HCT116 (cell line): ENCODE data around the gene TRIOBP.
A peak's percentile ranks its signal among the peaks of the same experiment; 100 is the strongest.

Experiments
- CEBPB ChIP-seq: IDR thresholded peaks from 2 replicates; pipeline ENCODE4 v1.6.1; 2012; ENCODE audit warnings: low read depth
- EZH2 ChIP-seq: fragments of 200-600 bp; sonication (generic); IDR thresholded peaks from 2 replicates; pipeline ENCODE4 v1.6.1; 2017; ENCODE audit warnings: antibody characterized with exemption, mixed run types
- EZH2phosphoT487 ChIP-seq: fragments of 200-600 bp; IDR thresholded peaks from 2 replicates; pipeline ENCODE4 v1.6.1; 2018; ENCODE audit warnings: antibody characterized with exemption, borderline replicate concordance
- POLR2A ChIP-seq: IDR thresholded peaks from 2 replicates; pipeline ENCODE4 v1.7.0; 2011; ENCODE audit warnings: borderline replicate concordance; ENCODE audit not compliant: insufficient read depth, insufficient read length; ENCODE audit errors: extremely low read depth
- RAD21 ChIP-seq: IDR thresholded peaks from 2 replicates; pipeline ENCODE4 v1.6.1; 2012; ENCODE audit warnings: low read depth, mild to moderate bottlenecking
- SRF ChIP-seq: IDR thresholded peaks from 2 replicates; pipeline ENCODE4 v1.6.1; 2012; ENCODE audit warnings: low read depth
- ZFX ChIP-seq: fragments of 450-650 bp; IDR thresholded peaks from 2 replicates; pipeline ENCODE4 v1.6.1; 2017
- ZNF274 ChIP-seq: fragments of 200-500 bp; sonication (Bioruptor generic); IDR thresholded peaks from 2 replicates; pipeline ENCODE4 v1.6.1; 2014; ENCODE audit warnings: mild to moderate bottlenecking, low read depth, low read length, inconsistent platforms
- TF ChIP-seq, protein P1 (sequence below), 3 experiments: fragments of 200-600 bp in 1 of 3; sonication (generic) in 1 of 3; IDR thresholded peaks in 2 of 3; conservative IDR thresholded peaks in 1 of 3; 2 replicates each; pipeline ENCODE4 v1.5.1; 2012 to 2017; ENCODE audit warnings: low read depth in 2 of 3, low read length in 2 of 3, antibody characterized with exemption in 1 of 3, borderline replicate concordance in 1 of 3, control low read depth in 1 of 3, mild to moderate bottlenecking in 1 of 3, mixed read lengths in 1 of 3, mixed run types in 1 of 3, moderate library complexity in 1 of 3; ENCODE audit not compliant: insufficient read depth in 1 of 3
- TF ChIP-seq, protein P2 (sequence below): IDR thresholded peaks from 2 replicates; pipeline ENCODE4 v1.6.1; 2012
- TF ChIP-seq, protein P3 (sequence below): IDR thresholded peaks from 2 replicates; pipeline ENCODE4 v1.6.1; 2012; ENCODE audit warnings: low read depth

DNA sequence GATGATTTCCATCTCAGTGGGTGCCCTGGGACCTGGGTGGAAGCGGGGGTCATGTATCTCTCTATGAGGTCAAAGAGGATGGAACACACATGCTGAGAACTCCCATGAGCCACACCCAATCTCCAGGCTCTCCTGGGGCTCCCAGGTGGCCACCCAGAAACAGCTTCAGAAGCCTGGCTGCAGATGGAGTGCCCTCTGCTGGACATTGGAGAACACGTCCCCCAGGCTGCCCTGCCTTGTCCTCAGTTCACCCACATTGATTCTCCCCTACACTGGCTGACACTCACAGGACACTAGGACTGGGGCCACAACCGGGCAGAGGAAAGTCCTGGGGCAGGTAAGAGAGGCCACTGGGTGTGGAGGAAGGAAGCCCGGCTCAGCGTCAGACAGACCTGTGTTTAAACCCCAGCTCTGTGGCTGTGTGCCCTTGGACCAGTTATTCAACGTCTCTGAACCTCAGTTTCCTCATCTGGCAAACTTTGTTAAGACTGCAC is 15.2 kb upstream of the TRIOBP start:
- TF ChIP-seq, protein P1, sequence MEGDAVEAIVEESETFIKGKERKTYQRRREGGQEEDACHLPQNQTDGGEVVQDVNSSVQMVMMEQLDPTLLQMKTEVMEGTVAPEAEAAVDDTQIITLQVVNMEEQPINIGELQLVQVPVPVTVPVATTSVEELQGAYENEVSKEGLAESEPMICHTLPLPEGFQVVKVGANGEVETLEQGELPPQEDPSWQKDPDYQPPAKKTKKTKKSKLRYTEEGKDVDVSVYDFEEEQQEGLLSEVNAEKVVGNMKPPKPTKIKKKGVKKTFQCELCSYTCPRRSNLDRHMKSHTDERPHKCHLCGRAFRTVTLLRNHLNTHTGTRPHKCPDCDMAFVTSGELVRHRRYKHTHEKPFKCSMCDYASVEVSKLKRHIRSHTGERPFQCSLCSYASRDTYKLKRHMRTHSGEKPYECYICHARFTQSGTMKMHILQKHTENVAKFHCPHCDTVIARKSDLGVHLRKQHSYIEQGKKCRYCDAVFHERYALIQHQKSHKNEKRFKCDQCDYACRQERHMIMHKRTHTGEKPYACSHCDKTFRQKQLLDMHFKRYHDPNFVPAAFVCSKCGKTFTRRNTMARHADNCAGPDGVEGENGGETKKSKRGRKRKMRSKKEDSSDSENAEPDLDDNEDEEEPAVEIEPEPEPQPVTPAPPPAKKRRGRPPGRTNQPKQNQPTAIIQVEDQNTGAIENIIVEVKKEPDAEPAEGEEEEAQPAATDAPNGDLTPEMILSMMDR (IDR thresholded peaks at IDR 0.05 in 2 of 3, conservative IDR thresholded peaks at IDR 0.05 in 1 of 3; ENCODE audit: borderline replicate concordance in 1 of 3, insufficient read depth in 1 of 3, low read depth in 2 of 3, low read length in 2 of 3) = peak in 2 of 3 experiments; percentile 92 to 96; a peak in 4 of 6 replicates
- TF ChIP-seq ZNF274 = no peak
- TF ChIP-seq POLR2A = no peak
- no peak for TF ChIP-seq SRF
- TF ChIP-seq EZH2 = no peak
- TF ChIP-seq CEBPB = no peak
- TF ChIP-seq, protein P2, sequence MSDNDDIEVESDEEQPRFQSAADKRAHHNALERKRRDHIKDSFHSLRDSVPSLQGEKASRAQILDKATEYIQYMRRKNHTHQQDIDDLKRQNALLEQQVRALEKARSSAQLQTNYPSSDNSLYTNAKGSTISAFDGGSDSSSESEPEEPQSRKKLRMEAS = no peak
- TF ChIP-seq RAD21 = no peak
- no peak for TF ChIP-seq EZH2phosphoT487
- no peak for TF ChIP-seq ZFX
- TF ChIP-seq, protein P3, sequence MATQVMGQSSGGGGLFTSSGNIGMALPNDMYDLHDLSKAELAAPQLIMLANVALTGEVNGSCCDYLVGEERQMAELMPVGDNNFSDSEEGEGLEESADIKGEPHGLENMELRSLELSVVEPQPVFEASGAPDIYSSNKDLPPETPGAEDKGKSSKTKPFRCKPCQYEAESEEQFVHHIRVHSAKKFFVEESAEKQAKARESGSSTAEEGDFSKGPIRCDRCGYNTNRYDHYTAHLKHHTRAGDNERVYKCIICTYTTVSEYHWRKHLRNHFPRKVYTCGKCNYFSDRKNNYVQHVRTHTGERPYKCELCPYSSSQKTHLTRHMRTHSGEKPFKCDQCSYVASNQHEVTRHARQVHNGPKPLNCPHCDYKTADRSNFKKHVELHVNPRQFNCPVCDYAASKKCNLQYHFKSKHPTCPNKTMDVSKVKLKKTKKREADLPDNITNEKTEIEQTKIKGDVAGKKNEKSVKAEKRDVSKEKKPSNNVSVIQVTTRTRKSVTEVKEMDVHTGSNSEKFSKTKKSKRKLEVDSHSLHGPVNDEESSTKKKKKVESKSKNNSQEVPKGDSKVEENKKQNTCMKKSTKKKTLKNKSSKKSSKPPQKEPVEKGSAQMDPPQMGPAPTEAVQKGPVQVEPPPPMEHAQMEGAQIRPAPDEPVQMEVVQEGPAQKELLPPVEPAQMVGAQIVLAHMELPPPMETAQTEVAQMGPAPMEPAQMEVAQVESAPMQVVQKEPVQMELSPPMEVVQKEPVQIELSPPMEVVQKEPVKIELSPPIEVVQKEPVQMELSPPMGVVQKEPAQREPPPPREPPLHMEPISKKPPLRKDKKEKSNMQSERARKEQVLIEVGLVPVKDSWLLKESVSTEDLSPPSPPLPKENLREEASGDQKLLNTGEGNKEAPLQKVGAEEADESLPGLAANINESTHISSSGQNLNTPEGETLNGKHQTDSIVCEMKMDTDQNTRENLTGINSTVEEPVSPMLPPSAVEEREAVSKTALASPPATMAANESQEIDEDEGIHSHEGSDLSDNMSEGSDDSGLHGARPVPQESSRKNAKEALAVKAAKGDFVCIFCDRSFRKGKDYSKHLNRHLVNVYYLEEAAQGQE = no peak
